ENCODE data around the gene NUP210L. TPM values are rescaled to one million over a fixed set of nuclear protein-coding genes. Genes with fewer than 3 reads are reported as not detected.
"Not testable (repeated sequence)": the region's sequence is repeated elsewhere in the genome, so short reads cannot be mapped to it uniquely, and the experiment has no call there.

NUP210L gene
- polyA plus RNA-seq, 3 donors, result 0.02 TPM; not detected in 2

DNA sequence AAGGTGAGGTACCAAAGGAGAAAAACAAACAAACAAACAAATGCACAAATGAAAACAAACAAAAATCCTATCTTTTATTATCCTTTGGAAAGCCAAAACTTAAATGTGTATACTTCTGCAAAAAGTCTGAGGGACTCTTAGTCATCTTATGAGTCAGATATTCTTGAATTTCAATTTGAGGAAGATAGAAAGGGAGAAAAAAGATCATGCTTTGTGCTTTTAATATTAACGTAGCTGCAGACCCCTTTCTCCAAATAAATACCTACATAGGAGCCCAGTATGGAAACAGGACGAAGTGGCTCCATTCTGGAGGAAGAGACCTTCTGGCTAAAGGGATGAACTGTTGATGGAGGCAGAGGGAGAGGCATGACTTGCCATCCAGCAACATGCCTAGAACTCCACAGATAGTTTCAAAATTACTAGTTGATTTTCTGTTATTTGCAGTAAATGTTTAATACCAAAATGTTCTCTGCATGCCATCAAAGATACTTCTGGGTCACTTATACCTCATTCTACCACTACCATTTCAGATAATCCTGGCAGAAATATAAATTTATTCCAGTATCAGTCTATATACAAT is 25.4 kb downstream of the NUP210L start:
- 54 to 63% (median 59%) methylated on average over 2 of the region's 2 CpGs for WGBS, 3 donors

DNA sequence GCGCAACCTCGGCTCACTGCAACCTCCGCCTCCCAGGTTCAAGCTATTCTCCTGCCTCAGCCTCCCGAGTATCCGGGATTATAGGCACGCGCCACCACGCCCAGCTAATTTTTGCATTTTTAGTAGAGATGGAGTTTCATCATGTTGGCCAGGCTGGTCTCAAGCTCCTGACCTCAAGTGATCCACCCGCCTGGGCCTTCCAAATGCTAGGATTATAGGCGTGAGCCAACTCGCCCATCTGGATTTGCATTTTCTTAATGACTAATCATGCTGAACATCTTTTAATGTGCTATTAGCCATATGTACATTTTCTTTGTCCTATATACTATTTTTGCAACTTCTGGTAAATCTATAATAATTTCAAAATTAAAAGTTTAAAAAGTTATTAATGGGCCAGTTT is 31.7 kb downstream of the NUP210L start:
- WGBS, 3 donors, result 95 to 96% (median 95%) methylated on average over 11 of the region's 11 CpGs
- H3K27ac ChIP-seq (ENCODE audit: low read depth, low read length), result not testable (repeated sequence)

More for the DNA sequence above, 25.4 kb downstream of the NUP210L start:
- H3K27ac ChIP-seq (ENCODE audit: low read depth, low read length), result no peak overlapping the region

DNA sequence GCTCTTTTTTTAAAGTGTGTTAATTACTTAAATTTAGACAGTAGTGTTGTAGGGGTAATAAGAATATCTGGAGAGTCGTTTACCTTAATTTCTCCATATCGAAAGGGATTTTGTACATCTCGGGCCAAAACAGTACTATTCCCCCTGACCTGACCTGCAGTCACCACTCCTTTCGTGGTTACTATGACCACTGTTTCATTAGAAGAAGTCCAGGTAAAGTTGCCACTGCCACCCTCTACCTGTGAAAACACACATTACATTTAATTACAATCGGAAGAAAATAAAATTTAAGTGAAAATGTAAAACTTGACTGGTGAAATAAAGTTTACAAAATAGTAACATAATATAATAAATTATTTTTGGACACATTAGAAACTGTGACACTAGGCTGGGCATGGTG is 37.2 kb downstream of the NUP210L start:
- WGBS, 3 donors, result 67 to 85% (median 80%) methylated on average over 5 of the region's 5 CpGs

DNA sequence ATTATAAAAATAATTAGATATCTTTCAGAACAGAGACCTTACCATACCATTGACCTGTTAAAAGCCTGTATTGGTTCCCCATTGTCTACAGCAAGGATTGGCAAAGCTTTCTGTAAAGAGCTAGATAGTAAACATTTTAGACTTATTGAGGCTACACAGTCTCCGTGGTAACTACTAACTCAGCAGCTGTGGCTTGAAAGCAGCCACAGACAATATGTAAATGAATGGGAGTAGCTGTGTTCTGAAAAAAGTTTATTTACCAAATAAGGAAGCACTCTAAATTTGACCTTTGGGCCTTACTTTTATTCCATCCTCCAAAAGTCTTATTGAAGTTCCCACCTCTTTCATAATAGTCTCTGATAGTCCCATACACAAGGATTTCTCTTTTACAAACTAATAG is 39.7 kb downstream of the NUP210L start:
- WGBS, 3 donors, result 32 to 44% (median 43%) methylated on average over 1 of the region's 1 CpG
- H3K27ac ChIP-seq (ENCODE audit: low read depth, low read length), result no peak overlapping the region

More for the DNA sequence above, 37.2 kb downstream of the NUP210L start:
- H3K27ac ChIP-seq (ENCODE audit: low read depth, low read length), result no peak overlapping the region

DNA sequence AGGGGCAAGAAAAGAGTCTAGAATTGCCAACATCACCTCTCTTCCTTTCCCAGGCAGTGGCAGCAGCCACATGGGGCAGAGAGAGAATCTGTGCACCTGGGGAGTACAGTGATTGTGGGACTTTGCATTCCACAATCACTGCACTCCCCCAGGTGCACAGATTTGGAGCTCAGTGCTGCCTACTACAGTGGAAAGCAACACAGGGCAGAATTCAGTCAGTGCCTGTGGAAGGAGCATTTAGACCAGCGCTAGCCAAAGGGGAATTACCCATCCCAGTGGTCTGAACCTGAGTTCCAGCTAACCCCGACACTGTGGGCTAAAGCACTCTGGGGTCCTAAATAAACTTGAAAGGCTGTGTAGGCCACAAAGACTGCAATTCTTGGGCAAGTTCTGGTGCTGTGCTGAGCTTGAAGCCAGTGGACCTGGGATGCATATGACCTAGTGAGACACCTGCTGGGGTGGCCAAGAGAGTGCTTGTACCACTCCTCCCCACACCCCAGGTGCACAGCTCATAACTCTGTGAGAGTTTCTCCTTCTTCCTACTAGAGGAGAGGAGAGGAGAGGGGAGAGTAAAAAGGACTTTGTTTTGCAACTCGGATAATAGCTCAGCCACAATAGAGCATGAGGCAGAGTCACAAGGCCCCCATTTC is 50.3 kb downstream of the NUP210L start:
- WGBS, 3 donors, result 69 to 85% (median 81%) methylated on average over 3 of the region's 3 CpGs
- H3K27ac ChIP-seq (ENCODE audit: low read depth, low read length), result no peak overlapping the region

DNA sequence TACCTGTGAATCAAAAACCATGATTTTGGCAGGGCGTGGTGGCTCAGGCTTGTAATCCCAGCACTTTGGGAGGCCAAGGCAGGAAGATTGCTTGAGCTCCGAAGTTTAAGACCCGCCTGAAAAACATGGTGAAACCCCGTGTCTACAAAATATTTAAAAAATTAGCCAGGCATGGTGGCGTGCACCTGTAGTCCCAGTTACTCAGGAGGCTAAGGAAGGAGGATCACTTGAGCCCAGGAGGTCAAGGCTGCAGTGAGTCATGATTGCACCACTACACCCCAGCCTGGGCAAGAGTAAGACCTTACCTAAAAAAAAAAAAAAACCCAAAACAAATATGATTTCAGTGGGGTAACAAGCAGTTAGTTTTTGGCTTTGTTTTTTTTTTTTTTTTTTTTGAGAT is 54.7 kb downstream of the NUP210L start:
- 90 to 97% (median 93%) methylated on average over 5 of the region's 5 CpGs for WGBS, 3 donors
- H3K27ac ChIP-seq (ENCODE audit: low read depth, low read length), result not testable (repeated sequence)

DNA sequence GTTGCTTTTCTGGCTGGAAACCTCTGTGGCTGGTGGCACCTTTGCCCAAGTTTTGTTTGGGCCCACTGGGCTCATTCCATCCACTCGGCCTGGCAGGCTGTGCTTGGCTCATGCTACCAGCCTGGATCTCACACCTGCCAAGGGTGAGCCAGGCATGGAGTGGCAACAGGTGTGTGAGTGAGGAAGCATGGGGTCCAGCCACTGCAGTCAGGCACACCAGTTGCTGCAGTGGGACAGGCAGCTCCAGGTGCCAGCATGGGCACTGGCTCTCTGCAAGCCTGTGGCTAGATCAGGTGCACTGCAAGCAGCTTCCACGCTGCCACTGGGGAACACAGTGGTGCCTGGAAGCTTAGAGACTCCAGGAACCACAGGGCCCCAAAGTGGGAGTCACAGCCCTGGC is 57.0 kb downstream of the NUP210L start:
- WGBS, 3 donors, result 72 to 88% (median 79%) methylated on average over 2 of the region's 2 CpGs
- no peak overlapping the region for H3K27ac ChIP-seq (ENCODE audit: low read depth, low read length)

DNA sequence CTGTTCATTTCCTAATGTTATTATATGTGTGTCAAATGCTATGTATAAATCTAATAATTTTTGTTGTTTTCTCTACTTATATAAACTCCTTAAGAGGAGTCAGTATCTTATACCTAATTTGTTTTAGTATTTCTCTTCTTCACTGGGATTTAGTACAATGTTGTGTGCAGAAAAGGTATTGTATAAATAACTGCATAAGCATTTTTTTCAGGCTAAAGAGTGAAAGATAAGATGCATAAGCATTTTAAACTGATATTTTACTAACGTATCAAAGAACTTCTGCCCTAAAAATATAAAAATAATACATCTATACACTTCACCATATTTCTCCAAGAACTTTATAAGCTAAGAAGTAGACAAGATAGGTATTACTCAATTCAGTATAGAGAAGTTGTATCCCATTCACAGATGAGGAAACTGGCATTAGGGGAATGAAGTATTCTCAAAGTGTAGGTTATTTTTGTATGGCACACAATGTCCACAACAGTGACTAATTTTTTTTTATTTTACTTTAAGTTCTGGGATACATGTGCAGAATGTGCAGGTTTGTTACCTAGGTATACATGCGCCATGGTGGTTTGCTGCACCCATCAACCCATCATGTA is 59.3 kb downstream of the NUP210L start:
- no peak overlapping the region for H3K27ac ChIP-seq (ENCODE audit: low read depth, low read length)
- 47 to 74% (median 49%) methylated on average over 2 of the region's 2 CpGs for WGBS, 3 donors

DNA sequence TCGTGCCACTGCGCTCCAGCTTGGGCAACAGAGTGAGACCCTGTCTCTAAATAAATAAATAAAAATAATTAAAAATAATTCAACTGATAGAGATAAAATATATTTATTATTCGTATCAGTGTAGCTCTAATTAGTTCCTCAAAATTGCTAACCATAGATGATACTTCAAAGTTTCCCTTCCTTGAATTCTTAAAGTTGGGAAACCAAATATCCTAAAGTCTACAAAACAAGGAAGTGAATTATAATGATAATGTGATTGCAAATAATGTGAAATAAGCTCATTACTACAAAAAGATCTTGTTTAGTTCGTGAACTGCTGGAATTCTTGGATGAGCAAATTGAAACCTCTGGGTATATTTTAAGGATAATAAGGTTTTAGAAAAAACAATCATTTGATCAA is 60.5 kb downstream of the NUP210L start:
- WGBS, 3 donors, result 85 to 92% (median 87%) methylated on average over 4 of the region's 4 CpGs
- H3K27ac ChIP-seq (ENCODE audit: low read depth, low read length), result no peak overlapping the region

DNA sequence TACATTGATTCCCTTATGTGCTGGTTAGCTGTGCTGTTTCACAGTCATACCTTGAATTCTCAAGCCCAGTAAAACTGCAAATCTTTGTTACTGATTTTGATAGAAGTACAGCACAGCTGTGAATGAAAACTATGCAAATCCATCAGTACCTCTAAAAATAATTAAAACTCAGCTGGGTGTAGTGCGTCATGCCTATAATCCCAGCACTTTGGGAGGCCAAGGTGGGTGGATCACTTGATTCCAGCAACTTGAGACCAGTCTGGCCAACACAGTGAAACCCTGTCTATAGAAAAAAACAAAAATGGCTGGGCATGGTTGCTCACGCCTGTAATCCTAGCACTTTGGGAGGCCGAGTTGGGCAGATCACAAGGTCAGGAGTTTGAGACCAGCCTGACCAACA is 61.2 kb downstream of the NUP210L start:
- WGBS, 3 donors, result 84 to 93% (median 87%) methylated on average over 3 of the region's 3 CpGs
- no peak overlapping the region for H3K27ac ChIP-seq (ENCODE audit: low read depth, low read length)

DNA sequence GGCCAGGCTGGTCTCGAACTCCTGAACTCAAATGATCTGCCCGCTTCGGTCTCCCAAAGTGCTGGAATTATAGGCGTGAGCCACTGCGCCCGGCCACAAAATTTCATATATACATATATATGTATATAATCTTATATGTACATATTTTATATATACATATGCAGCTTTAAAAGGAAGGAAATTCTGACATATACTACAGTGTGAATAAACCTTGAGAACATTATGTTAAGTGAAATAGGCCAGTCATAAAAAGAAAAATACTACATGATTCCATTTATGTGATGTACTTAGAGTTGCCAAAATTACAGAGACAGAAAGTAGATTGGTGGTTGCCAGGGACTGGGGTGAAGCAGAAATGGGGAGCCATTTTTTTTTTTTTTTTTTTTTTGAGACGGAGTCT is 63.2 kb downstream of the NUP210L start:
- no peak overlapping the region for H3K27ac ChIP-seq (ENCODE audit: low read depth, low read length)
- WGBS, 3 donors, result 91 to 97% (median 93%) methylated on average over 6 to 7 of the region's 7 CpGs

DNA sequence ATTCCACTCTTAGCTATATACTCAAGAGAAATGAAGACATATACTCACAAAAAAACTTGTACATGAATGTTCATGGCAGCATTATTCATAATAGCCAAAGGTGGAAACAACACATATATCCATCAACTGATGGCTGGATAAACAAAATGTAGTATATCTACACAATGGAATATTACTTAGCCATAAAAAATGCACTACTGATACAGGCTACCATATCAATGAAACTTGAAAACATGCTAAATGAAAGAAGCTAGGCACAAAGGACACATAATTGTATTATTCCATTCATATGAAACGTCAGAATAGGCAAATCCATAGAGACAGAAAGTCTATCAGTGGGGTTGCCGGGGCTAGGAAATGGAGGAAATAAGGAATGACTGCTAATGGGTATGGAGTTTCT is 67.3 kb downstream of the NUP210L start:
- H3K27ac ChIP-seq (ENCODE audit: low read depth, low read length), result no peak overlapping the region
- 68 to 84% (median 76%) methylated on average over 2 of the region's 2 CpGs for WGBS, 3 donors

DNA sequence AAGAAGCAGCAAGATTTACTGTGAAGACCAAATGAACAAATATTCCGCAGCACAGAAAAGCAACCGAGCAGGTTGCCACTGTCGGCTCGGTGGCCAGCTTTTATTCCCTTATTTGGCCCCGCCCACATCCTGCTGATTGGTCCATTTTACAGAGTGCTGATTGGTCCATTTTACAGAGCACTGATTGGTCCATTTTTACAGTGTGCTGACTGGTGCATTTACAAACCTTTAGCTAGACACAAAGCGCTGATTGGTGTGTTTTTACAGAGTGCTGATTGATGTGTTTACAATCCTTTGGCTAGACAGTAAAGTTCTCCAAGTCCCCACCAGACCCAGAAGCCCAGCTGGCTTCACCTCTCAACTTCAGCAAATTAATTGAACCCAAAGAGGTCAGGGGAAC is 71.8 kb downstream of the NUP210L start:
- 70 to 74% (median 73%) methylated on average over 6 of the region's 6 CpGs for WGBS, 3 donors
- not testable (repeated sequence) for H3K27ac ChIP-seq (ENCODE audit: low read depth, low read length)

DNA sequence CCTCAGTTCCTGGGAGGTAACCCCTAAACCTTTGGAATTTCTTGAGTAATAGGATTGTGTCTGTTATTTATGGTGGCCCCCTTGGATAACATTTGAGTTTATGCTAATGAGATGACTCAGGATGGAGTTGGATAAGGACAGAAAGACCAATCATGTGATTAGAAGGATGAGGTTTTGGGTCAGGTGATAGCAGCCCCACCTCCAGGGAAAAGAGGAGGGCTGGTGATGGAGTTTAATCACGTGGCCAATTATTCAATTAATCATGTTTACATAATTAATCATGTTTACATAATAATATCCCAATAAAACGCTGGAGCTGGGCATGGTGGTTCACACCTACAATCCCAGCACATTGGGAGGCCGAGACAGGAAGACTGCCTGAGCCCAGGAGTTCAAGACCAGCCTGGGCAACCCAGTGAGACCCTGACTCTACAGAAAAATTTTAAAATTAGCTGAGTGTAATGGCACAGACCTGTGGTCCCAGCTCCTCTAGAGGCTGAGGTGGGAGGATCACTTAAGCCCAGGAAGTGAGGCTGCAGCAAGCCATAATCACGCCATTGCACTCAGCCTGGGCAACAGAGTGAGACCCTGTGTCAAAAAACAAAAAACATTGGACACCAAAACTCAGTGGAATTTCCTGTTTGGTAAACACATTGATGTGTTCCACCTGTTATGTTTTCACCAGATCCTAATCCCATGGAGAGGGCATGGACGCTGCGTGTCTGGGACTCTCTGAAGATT is 73.3 kb downstream of the NUP210L start:
- 70 to 78% (median 74%) methylated on average over 6 of the region's 6 CpGs for WGBS, 3 donors
- H3K27ac ChIP-seq (ENCODE audit: low read depth, low read length), result no peak overlapping the region

DNA sequence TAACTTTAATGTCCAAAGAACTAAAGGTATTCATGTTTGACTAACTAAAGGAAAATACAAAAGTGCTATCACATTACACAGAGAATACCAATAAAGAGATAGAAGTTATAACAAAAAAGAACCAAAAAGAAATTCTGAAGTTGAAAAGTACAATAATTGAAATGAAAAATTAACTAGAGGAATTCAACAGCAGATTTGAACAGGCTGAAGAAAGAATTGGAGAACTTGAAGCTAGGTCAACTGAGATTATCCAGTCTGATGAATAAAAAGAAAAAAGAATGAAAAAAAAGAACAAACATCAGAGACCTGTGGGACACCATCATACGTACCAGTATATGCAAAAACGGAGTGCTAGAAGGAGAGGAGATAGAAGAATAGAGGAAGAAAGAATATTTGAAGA is 78.5 kb downstream of the NUP210L start:
- WGBS, 3 donors, result 72 to 90% (median 86%) methylated on average over 2 of the region's 2 CpGs
- no peak overlapping the region for H3K27ac ChIP-seq (ENCODE audit: low read depth, low read length)

DNA sequence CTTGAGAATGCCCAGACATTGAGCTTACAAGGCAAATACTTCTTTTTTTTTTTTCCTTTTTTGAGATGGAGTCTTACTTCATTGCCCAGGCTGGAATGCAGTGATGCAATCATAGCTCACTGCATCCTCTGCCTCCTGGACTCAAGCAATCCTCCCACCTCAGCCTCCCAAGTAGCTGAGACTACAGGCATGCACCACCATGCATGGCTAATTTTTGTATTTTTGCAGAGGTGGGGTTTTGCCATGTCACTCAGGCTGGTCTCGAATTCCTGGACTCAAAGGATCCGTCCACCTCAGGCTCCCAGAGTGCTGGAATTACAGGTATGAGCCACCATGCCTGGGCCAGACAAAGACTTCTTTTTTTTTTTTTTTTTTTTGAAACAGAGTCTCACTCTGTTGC is 79.1 kb downstream of the NUP210L start:
- H3K27ac ChIP-seq (ENCODE audit: low read depth, low read length), result no peak overlapping the region
- 70 to 86% (median 81%) methylated on average over 2 of the region's 2 CpGs for WGBS, 3 donors

DNA sequence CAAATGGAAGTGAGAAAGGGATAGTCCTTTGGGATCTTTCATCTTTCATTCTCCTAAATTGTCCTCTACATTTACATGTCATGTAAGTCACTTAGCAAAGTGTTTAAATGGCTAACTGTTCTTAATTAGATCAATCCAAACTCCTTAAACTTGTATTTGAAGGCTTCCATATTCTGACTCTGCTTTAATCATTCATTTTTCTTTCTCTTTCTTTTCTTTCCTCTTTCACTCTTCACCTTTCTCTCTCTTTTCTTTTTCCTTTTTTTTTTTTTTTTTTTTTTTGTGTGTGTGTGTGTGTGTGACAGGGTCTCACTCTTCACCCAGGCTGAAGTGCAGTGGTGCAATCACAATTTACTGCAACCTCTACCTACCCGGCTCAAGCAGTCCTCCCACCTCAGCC is 92.6 kb downstream of the NUP210L start:
- 84 to 100% (median 91%) methylated on average over 1 of the region's 1 CpG for WGBS, 3 donors
- H3K27ac ChIP-seq (ENCODE audit: low read depth, low read length), result no peak overlapping the region

DNA sequence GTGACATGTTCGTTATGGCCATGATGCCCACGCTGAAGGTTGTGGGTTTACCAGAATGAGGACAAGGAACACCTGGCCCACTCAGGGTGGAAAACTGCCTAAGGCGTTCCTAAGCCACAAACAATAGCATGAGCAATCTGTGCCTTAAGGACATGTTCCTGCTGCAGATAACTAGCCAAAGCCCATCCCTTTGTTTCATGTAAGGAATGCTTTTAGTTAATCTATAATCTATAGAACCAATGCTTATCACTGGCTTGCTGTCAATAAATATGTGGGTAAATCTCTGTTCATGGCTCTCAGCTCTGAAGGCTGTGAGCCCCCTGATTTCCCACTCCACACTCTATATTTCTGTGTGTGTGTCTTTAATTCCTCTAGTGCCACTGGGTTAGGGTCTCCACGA is 107.4 kb downstream of the NUP210L start:
- WGBS, 3 donors, result 39 to 66% (median 65%) methylated on average over 2 to 4 of the region's 4 CpGs
- not testable (repeated sequence) for H3K27ac ChIP-seq (ENCODE audit: low read depth, low read length)

DNA sequence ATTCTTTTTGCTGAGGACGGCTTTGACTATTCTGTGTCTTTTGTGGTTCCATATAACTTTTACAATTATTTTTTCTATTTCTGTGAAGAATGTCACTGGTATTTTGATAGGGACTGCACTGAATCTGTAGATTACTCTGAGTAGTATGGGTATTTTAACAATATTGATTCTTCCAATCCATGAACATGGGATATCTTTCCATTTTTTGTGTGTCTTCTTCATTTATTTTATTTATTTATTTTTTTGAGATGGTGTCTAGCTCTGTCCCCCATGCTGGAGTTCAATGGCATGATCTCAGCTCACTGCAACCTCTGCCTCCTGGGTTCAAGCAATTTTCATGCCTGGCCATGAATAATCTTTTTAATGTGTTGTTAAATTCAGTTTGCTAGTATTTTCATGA is 121.2 kb downstream of the NUP210L start:
- not testable (repeated sequence) for H3K27ac ChIP-seq (ENCODE audit: low read depth, low read length)
- 90 to 100% (median 100%) methylated on average over 1 of the region's 1 CpG for WGBS, 3 donors
